BJ (cell line): ENCODE measurements around the gene NIPBL. TPM values are rescaled to one million over a fixed set of nuclear protein-coding genes. Genes with fewer than 3 reads are reported as not detected.

Experiments used
- CTCF ChIA-PET: fragments of 350-600 bp; formaldehyde crosslinking; extraction: SDS; loops from one replicate; lab custom pipeline; 2021; ENCODE audit warnings: antibody characterized with exemption, inconsistent platforms; lab: Yijun Ruan, JAX
- POLR2A ChIA-PET: fragments of 300-600 bp; sonication (Branson Sonifier 250); formaldehyde crosslinking; extraction: SDS; loops from one replicate; lab custom pipeline; 2021; ENCODE audit warnings: antibody characterized with exemption; lab: Charles Lee
- DNase-seq: peaks from one replicate; pipeline ENCODE4 v3.0.0-alpha.2; 2011; ENCODE audit warnings: low read depth
- H3K27me3 ChIP-seq: 2 replicates; pipeline ENCODE4 v1.6.0; 2011; ENCODE audit warnings: low read length; ENCODE audit not compliant: control insufficient read depth, insufficient read depth
- H3K36me3 ChIP-seq: 2 replicates; pipeline ENCODE4 v1.5.1; 2011; ENCODE audit warnings: low read length; ENCODE audit not compliant: control insufficient read depth, insufficient read depth
- H3K4me3 ChIP-seq: 2 replicates; pipeline ENCODE4 v1.5.1; 2011; ENCODE audit warnings: low read depth, mild to moderate bottlenecking, control low read depth, low read length
- CTCF ChIP-seq: IDR thresholded peaks from 2 replicates; pipeline ENCODE4 v1.5.1; 2011; ENCODE audit warnings: low read depth, mild to moderate bottlenecking, control low read depth, inconsistent platforms, low read length, moderate library complexity; ENCODE audit not compliant: insufficient read depth
- polyA plus RNA-seq: library from polyadenylated mRNA; depleted of rRNA; stranded (reverse); fragments of >200 nt; gene quantifications from 2 replicates; pipeline ENCODE4 v1.2.3, GENCODE V29; 2011

The NIPBL gene
- polyA plus RNA-seq, 1 experiment: 25.6 TPM

GRCh38 chr5:37028910-37029309, 152.3 kb downstream of the NIPBL start:
- no peak for DNase-seq
- POLR2A ChIA-PET: no interaction called here
- Histone ChIP-seq H3K4me3 (no peak overlapping the region), H3K27me3 (no peaks in the 10 kb centered on the region), H3K36me3 (peaks cover 2% of the 10 kb centered on the region; the same call in 1 of the 2 replicates)
- TF ChIP-seq CTCF: no peak
- CTCF ChIA-PET: no interaction called here

GRCh38 chr5:37029436-37029835, 152.9 kb downstream of the NIPBL start:
- ChIA-PET CTCF (no interaction called here), POLR2A (no interaction called here)
- no peak overlapping the region for H3K4me3 ChIP-seq
- no peak for TF ChIP-seq CTCF
- peaks cover 2% of the 10 kb centered on the region; the same call in 1 of the 2 replicates for H3K36me3 ChIP-seq
- no peak for DNase-seq
- H3K27me3 ChIP-seq: no peaks in the 10 kb centered on the region

- Histone ChIP-seq H3K36me3 (peaks cover 4% of the 10 kb centered on the region; the same call in 1 of the 2 replicates), H3K4me3 (no peak overlapping the region), H3K27me3 (no peaks in the 10 kb centered on the region)
- CTCF ChIA-PET: interaction anchor here (0.6 to 1.6 kb wide), 3 partner anchors 9 to 59 kb away, joined by 3 to 5 read pairs (median 3); no protein-coding TSS in a partner anchor
- no peak for DNase-seq
- TF ChIP-seq CTCF: no peak
- POLR2A ChIA-PET: no interaction called here
Measured at GRCh38 chr5:37034955-37035354, 158.4 kb downstream of the NIPBL start.

GRCh38 chr5:37037840-37038239, 161.3 kb downstream of the NIPBL start:
- Histone ChIP-seq H3K27me3 (no peaks in the 10 kb centered on the region), H3K36me3 (peaks cover 2% of the 10 kb centered on the region; the same call in 1 of the 2 replicates), H3K4me3 (no peak overlapping the region)
- POLR2A ChIA-PET: no interaction called here
- no peak for DNase-seq
- no peak for TF ChIP-seq CTCF
- CTCF ChIA-PET: no interaction called here

GRCh38 chr5:37039824-37040223, 163.3 kb downstream of the NIPBL start:
- Histone ChIP-seq H3K27me3 (no peaks in the 10 kb centered on the region), H3K4me3 (no peak overlapping the region), H3K36me3 (peaks cover 3% of the 10 kb centered on the region; the same call in 1 of the 2 replicates)
- ChIA-PET CTCF (interaction anchor here (0.6 kb wide), 1 partner anchor 108 kb away, joined by 3 read pairs; no protein-coding TSS in a partner anchor), POLR2A (interaction anchor here (0.5 kb wide), 1 partner anchor 20 kb away, joined by 4 read pairs; no protein-coding TSS in a partner anchor)
- TF ChIP-seq CTCF: no peak
- no peak for DNase-seq
